Liver (tissue), 9 donors: ENCODE measurements around the gene MOCS3. TPM values are rescaled to one million over a fixed set of nuclear protein-coding genes. Genes with fewer than 3 reads are reported as not detected.
A peak's percentile ranks its signal among the peaks of the same experiment; 100 is the strongest.

Experiments
- DNase-seq: peaks from one replicate; pipeline ENCODE4 v3.0.0-alpha.2; 2017; ENCODE audit warnings: low spot score
- H3K27ac ChIP-seq, 2 donors: one replicate each; pipeline ENCODE4 v1.7.0; 2013; ENCODE audit warnings: inconsistent platforms in 2 of 2, low read length in 2 of 2, control low read depth in 1 of 2, low read depth in 1 of 2, mild to moderate bottlenecking in 1 of 2
- H3K27me3 ChIP-seq, 4 donors: one replicate each; pipeline versions ENCODE4 v1.6.1 to v1.7.0; 2013; ENCODE audit warnings: low read length in 3 of 4, inconsistent platforms in 1 of 4, mild to moderate bottlenecking in 1 of 4, moderate library complexity in 1 of 4; ENCODE audit not compliant: control insufficient read depth in 4 of 4, insufficient read depth in 4 of 4
- H3K36me3 ChIP-seq, 4 donors: one replicate each; pipeline versions ENCODE4 v1.6.1 to v1.7.0; 2013; ENCODE audit warnings: low read length in 3 of 4, mild to moderate bottlenecking in 3 of 4, low read depth in 1 of 4, moderate library complexity in 1 of 4; ENCODE audit not compliant: control insufficient read depth in 4 of 4, insufficient read depth in 3 of 4
- H3K4me1 ChIP-seq, 4 donors: one replicate each; pipeline versions ENCODE4 v1.6.1 to v1.7.0; 2013; ENCODE audit warnings: low read length in 3 of 4, mild to moderate bottlenecking in 3 of 4, moderate library complexity in 1 of 4; ENCODE audit not compliant: control insufficient read depth in 4 of 4, insufficient read depth in 4 of 4
- H3K4me3 ChIP-seq, 3 donors: one replicate each; pipeline versions ENCODE4 v1.6.1 to v1.7.0; 2013; ENCODE audit warnings: low read length in 3 of 3, control low read depth in 1 of 3, low read depth in 1 of 3, mild to moderate bottlenecking in 1 of 3
- H3K9ac ChIP-seq, 2 donors: one replicate each; pipeline ENCODE4 v1.7.0; 2013; ENCODE audit warnings: low read length in 2 of 2, mild to moderate bottlenecking in 2 of 2, moderate library complexity in 2 of 2, control low read depth in 1 of 2, low read depth in 1 of 2
- H3K9me3 ChIP-seq, 4 donors: one replicate each; pipeline versions ENCODE4 v1.6.1 to v1.7.0; 2013; ENCODE audit warnings: low read length in 3 of 4; ENCODE audit not compliant: control insufficient read depth in 4 of 4
- FOXA1 ChIP-seq: IDR thresholded peaks from 2 replicates; pipeline ENCODE4 v1.6.1; 2016; ENCODE audit warnings: antibody characterized with exemption
- FOXA2 ChIP-seq: IDR thresholded peaks from 2 replicates; pipeline ENCODE4 v1.6.1; 2016; ENCODE audit warnings: antibody characterized with exemption
- GABPA ChIP-seq, 2 donors: IDR thresholded peaks in 1 of 2; conservative IDR thresholded peaks in 1 of 2; 2 replicates each; pipeline ENCODE4 v1.6.1; 2016; ENCODE audit warnings: antibody characterized with exemption in 2 of 2, mild to moderate bottlenecking in 1 of 2, moderate library complexity in 1 of 2
- HNF4A ChIP-seq, 2 donors: conservative IDR thresholded peaks; 2 replicates each; pipeline ENCODE4 v1.6.1; 2016; ENCODE audit warnings: antibody characterized with exemption in 2 of 2, mild to moderate bottlenecking in 2 of 2
- HNF4G ChIP-seq: IDR thresholded peaks from 2 replicates; pipeline ENCODE4 v1.6.1; 2016; ENCODE audit warnings: antibody characterized with exemption
- JUND ChIP-seq, 2 donors: IDR thresholded peaks; 2 replicates each; pipeline ENCODE4 v1.6.1; 2016; ENCODE audit warnings: antibody characterized with exemption in 2 of 2
- RAD21 ChIP-seq, 2 donors: IDR thresholded peaks; 2 replicates each; pipeline ENCODE4 v1.6.1; 2016; ENCODE audit warnings: antibody characterized with exemption in 2 of 2, mild to moderate bottlenecking in 2 of 2
- RXRA ChIP-seq, 2 donors: IDR thresholded peaks; 2 replicates each; pipeline ENCODE4 v1.6.1; 2017 to 2018; ENCODE audit warnings: antibody characterized with exemption in 2 of 2, mild to moderate bottlenecking in 1 of 2
- SP1 ChIP-seq: IDR thresholded peaks from 2 replicates; pipeline ENCODE4 v1.6.1; 2018; ENCODE audit warnings: antibody characterized with exemption, mild to moderate bottlenecking
- YY1 ChIP-seq: IDR thresholded peaks from 2 replicates; pipeline ENCODE4 v1.6.1; 2016; ENCODE audit warnings: antibody characterized with exemption, mild to moderate bottlenecking
- WGBS: extraction: QIAGEN DNeasy Blood & Tissue Kit; methylation state at CpG from one replicate; pipeline ENCODE4 v1.1.7; 2013; 5-methylcytosine and 5-hydroxymethylcytosine counted together
- polyA plus RNA-seq, 2 donors: library from polyadenylated mRNA; stranded (reverse) in 1 of 2; unstranded in 1 of 2; fragments of 200-250 nt in 1 of 2; fragments of >200 nt in 1 of 2; fragmentation: Nextera tagmentation in 1 of 2; extraction: Ambion mirVana in 1 of 2; gene quantifications; one replicate each; pipeline versions ENCODE4 v1.2.1 to v1.2.3, GENCODE V29; 2013 to 2015
- total RNA-seq, 2 donors: library from RNA; depleted of rRNA; stranded (reverse); fragments of >200 nt; gene quantifications; one replicate each; pipeline ENCODE4 v1.2.3, GENCODE V29; 2014
- TF ChIP-seq, protein P1 (sequence below): IDR thresholded peaks from 2 replicates; pipeline ENCODE4 v1.6.1; 2016; ENCODE audit warnings: antibody characterized with exemption
- TF ChIP-seq, protein P2 (sequence below): IDR thresholded peaks from 2 replicates; pipeline ENCODE4 v1.6.1; 2016; ENCODE audit warnings: antibody characterized with exemption
- TF ChIP-seq, protein P3 (sequence below): fragments of 150-350 bp; IDR thresholded peaks from 2 replicates; pipeline ENCODE4 v1.5.1; 2017; ENCODE audit warnings: improper control_type of control experiment, low read depth, low read length; ENCODE audit not compliant: missing input control
- TF ChIP-seq, protein P4 (sequence below): IDR thresholded peaks from 2 replicates; pipeline ENCODE4 v1.6.1; 2016; ENCODE audit warnings: antibody characterized with exemption
- donor health status: healthy.
- donor health status: healthy.
- donor health status: healthy.
- donor health status: healthy.
- donor health status: healthy.

Gene MOCS3
- total and polyA plus RNA-seq, 4 donors, result 1.7 to 4.3 (median 3.2) TPM

DNA sequence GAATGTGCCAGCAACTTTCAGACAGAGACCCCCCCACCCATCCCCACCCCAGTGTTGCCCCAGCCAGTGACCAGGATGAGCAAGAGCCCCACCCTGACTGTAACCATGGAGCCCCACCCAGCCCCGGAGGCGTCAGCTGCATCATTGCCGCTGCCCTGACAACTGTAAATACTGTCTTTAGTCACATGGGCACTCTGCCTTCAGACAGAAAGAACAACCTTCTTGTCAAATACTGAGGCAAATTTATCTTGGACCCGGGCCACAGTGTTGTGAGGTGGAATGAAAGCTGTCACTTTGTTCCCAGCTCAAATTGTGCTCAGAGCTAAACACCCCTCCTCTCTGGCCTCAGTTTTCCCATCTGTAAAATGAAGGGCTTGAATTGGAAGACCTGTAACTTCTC lies 23.7 kb downstream of the MOCS3 start:
- Histone ChIP-seq H3K9me3 (no peaks in the 10 kb centered on the region), H3K27ac (no peak overlapping the region), H3K9ac (no peak overlapping the region), H3K36me3 (no peaks in the 10 kb centered on the region), H3K4me1 (peaks cover 0 to 12% (median 5%) of the 10 kb centered on the region in 4 donors), H3K27me3 (peaks cover 0 to 4% (median 0%) of the 10 kb centered on the region in 4 donors), H3K4me3 (no peak overlapping the region)
- TF ChIP-seq, protein P1, sequence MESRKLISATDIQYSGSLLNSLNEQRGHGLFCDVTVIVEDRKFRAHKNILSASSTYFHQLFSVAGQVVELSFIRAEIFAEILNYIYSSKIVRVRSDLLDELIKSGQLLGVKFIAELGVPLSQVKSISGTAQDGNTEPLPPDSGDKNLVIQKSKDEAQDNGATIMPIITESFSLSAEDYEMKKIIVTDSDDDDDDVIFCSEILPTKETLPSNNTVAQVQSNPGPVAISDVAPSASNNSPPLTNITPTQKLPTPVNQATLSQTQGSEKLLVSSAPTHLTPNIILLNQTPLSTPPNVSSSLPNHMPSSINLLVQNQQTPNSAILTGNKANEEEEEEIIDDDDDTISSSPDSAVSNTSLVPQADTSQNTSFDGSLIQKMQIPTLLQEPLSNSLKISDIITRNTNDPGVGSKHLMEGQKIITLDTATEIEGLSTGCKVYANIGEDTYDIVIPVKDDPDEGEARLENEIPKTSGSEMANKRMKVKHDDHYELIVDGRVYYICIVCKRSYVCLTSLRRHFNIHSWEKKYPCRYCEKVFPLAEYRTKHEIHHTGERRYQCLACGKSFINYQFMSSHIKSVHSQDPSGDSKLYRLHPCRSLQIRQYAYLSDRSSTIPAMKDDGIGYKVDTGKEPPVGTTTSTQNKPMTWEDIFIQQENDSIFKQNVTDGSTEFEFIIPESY, result no peak
- TF ChIP-seq FOXA2 (no peak), JUND (IDR thresholded peaks at IDR 0.05) (no peak), HNF4G (no peak), RAD21 (IDR thresholded peaks at IDR 0.05) (no peak), HNF4A (conservative IDR thresholded peaks at IDR 0.05) (no peak)
- WGBS, result 19% methylated on average over 4 of the region's 4 CpGs
- DNase-seq, result no peak

DNA sequence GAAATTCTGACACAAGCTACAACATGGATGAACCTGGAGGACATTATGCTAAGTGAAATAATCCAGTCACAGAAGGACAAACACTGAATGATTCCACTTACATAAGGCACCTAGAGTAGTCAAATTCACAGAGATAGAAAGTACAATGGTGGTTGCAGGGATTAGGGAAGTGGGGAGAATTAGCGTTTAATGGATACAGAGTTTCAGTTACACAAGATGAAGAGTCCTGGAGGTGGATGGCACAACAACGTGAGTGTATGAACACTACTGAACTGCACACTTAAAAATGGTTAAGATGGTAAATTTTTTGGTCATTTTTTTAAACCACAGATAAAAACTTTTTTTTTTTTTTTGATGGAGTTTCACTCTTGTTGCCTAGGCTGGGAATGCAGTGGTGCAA lies 24.7 kb downstream of the MOCS3 start:
- Histone ChIP-seq H3K9me3 (no peaks in the 10 kb centered on the region), H3K27ac (no peak overlapping the region), H3K4me3 (no peak overlapping the region), H3K36me3 (no peaks in the 10 kb centered on the region), H3K27me3 (no peaks in the 10 kb centered on the region), H3K9ac (no peak overlapping the region), H3K4me1 (peaks cover 0 to 14% (median 5%) of the 10 kb centered on the region in 4 donors)
- no peak for DNase-seq
- 65% methylated on average over 2 of the region's 2 CpGs for WGBS
- TF ChIP-seq RXRA (IDR thresholded peaks at IDR 0.05) (no peak), GABPA (IDR thresholded peaks at IDR 0.05 in 1 of 2, conservative IDR thresholded peaks at IDR 0.05 in 1 of 2) (no peak), FOXA1 (no peak)
- TF ChIP-seq, protein P2, sequence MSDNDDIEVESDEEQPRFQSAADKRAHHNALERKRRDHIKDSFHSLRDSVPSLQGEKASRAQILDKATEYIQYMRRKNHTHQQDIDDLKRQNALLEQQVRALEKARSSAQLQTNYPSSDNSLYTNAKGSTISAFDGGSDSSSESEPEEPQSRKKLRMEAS, result no peak
- TF ChIP-seq, protein P3, sequence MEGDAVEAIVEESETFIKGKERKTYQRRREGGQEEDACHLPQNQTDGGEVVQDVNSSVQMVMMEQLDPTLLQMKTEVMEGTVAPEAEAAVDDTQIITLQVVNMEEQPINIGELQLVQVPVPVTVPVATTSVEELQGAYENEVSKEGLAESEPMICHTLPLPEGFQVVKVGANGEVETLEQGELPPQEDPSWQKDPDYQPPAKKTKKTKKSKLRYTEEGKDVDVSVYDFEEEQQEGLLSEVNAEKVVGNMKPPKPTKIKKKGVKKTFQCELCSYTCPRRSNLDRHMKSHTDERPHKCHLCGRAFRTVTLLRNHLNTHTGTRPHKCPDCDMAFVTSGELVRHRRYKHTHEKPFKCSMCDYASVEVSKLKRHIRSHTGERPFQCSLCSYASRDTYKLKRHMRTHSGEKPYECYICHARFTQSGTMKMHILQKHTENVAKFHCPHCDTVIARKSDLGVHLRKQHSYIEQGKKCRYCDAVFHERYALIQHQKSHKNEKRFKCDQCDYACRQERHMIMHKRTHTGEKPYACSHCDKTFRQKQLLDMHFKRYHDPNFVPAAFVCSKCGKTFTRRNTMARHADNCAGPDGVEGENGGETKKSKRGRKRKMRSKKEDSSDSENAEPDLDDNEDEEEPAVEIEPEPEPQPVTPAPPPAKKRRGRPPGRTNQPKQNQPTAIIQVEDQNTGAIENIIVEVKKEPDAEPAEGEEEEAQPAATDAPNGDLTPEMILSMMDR, result no peak
- TF ChIP-seq, protein P4, sequence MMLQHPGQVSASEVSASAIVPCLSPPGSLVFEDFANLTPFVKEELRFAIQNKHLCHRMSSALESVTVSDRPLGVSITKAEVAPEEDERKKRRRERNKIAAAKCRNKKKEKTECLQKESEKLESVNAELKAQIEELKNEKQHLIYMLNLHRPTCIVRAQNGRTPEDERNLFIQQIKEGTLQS, result no peak

DNA sequence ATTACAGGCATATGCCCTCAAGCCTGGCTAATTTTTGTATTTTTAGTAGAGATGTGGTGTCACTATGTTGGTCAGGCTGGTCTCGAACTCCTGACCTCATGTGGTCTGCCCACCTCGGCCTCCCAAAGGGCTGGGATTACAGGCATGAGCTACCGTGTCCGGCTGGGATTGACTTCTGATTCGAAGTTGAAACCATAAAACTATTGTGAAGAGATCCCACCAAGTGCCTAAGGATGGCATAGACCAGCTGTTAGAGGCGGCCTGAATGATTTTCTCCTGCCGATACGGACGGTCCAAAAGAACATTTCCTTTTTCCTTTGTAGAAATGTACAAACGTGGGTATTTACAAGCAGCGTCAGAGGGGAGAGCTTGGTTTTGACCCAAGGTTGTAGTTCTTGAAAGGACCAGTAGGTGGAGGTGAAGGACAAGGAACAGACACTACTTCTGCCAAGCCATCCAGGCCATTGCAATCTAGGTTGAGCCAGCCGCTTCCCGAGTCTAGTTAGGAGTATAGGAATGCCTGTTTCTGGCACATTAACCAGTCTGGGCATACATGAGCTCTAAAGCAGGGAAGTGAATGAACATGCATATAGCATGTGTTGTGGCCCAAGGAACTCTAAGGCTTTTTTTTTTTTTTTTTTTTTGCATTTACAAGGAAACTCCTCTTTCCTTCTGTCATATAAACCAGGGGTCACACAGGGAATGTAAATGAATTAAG lies 29.0 kb downstream of the MOCS3 start:
- DNase-seq, result peak; percentile 62
- Histone ChIP-seq H3K27ac (no peak overlapping the region), H3K27me3 (no peaks in the 10 kb centered on the region), H3K4me3 (no peak overlapping the region), H3K9me3 (no peaks in the 10 kb centered on the region), H3K9ac (no peak overlapping the region), H3K4me1 (peaks cover 0 to 12% (median 4%) of the 10 kb centered on the region in 4 donors), H3K36me3 (no peaks in the 10 kb centered on the region)
- 11% methylated on average over 13 of the region's 13 CpGs for WGBS
- TF ChIP-seq, protein P3, result peak; percentile 96
- TF ChIP-seq SP1 (no peak), RAD21 (IDR thresholded peaks at IDR 0.05) (peak; percentile 97 to 98), FOXA2 (peak; percentile 22), FOXA1 (peak; percentile 18), YY1 (no peak)
